ENCODE measurements around the gene NT5M.
A peak's percentile ranks its signal among the peaks of the same experiment; 100 is the strongest.

Gene NT5M

GRCh38 chr17:17342242-17342945, 39.2 kb downstream of the NT5M start:
- H3K36me3 ChIP-seq = no peaks in the 10 kb centered on the region
- no peaks in the 10 kb centered on the region for H3K9me3 ChIP-seq
- H3K4me3 ChIP-seq = no peak overlapping the region
- no peaks in the 10 kb centered on the region for H3K4me1 ChIP-seq
- no peaks in the 10 kb centered on the region for H3K27me3 ChIP-seq
- H3K27ac ChIP-seq = no peak overlapping the region
- TF ChIP-seq CTCF (IDR thresholded peaks at IDR 0.05) = no peak
- DNase-seq = peak in 1 of 2 donors; percentile 51
- intact Hi-C loops (cut with DNase I; ENCODE audit: low total_unique reads) = no loop called here

GRCh38 chr17:17343160-17343735, 40.1 kb downstream of the NT5M start:
- H3K36me3 ChIP-seq = no peaks in the 10 kb centered on the region
- no peak overlapping the region for H3K4me3 ChIP-seq
- TF ChIP-seq CTCF (IDR thresholded peaks at IDR 0.05) = no peak
- H3K9me3 ChIP-seq = no peaks in the 10 kb centered on the region
- intact Hi-C loops (cut with DNase I; ENCODE audit: low total_unique reads) = no loop called here
- no peak overlapping the region for H3K27ac ChIP-seq
- no peaks in the 10 kb centered on the region for H3K27me3 ChIP-seq
- H3K4me1 ChIP-seq = no peaks in the 10 kb centered on the region
- DNase-seq = peak in 1 of 2 donors; percentile 24

GRCh38 chr17:17343896-17344506, 40.8 kb downstream of the NT5M start:
- no peak overlapping the region for H3K4me3 ChIP-seq
- DNase-seq = peak in 1 of 2 donors; percentile 50
- H3K9me3 ChIP-seq = no peaks in the 10 kb centered on the region
- H3K4me1 ChIP-seq = no peaks in the 10 kb centered on the region
- H3K36me3 ChIP-seq = no peaks in the 10 kb centered on the region
- intact Hi-C loops (cut with DNase I; ENCODE audit: low total_unique reads) = no loop called here
- H3K27me3 ChIP-seq = peaks cover 0 to 4% of the 10 kb centered on the region in 2 donors
- no peak for TF ChIP-seq CTCF (IDR thresholded peaks at IDR 0.05)
- no peak overlapping the region for H3K27ac ChIP-seq

GRCh38 chr17:17344507-17345293, 41.5 kb downstream of the NT5M start:
- Histone ChIP-seq H3K9me3 (no peaks in the 10 kb centered on the region), H3K27ac (no peak overlapping the region), H3K36me3 (no peaks in the 10 kb centered on the region), H3K4me3 (no peak overlapping the region), H3K4me1 (no peaks in the 10 kb centered on the region), H3K27me3 (peaks cover 0 to 7% of the 10 kb centered on the region in 2 donors)
- no peak for TF ChIP-seq CTCF (IDR thresholded peaks at IDR 0.05)
- intact Hi-C loops (cut with DNase I; ENCODE audit: low total_unique reads) = no loop called here
- DNase-seq = peak in 1 of 2 donors; percentile 54

GRCh38 chr17:17345294-17345597, 42.1 kb downstream of the NT5M start:
- no peaks in the 10 kb centered on the region for H3K36me3 ChIP-seq
- H3K9me3 ChIP-seq = no peaks in the 10 kb centered on the region
- intact Hi-C loops (cut with DNase I; ENCODE audit: low total_unique reads) = no loop called here
- H3K4me1 ChIP-seq = no peaks in the 10 kb centered on the region
- no peak overlapping the region for H3K27ac ChIP-seq
- H3K27me3 ChIP-seq = peaks cover 0 to 7% of the 10 kb centered on the region in 2 donors
- DNase-seq = peak in 1 of 2 donors; percentile 12
- no peak for TF ChIP-seq CTCF (IDR thresholded peaks at IDR 0.05)
- H3K4me3 ChIP-seq = no peak overlapping the region
